ENCODE data around the gene CASQ2. TPM values are rescaled to one million over a fixed set of nuclear protein-coding genes. Genes with fewer than 3 reads are reported as not detected.

The CASQ2 gene
- total RNA-seq, 3 donors from 2014 or later = 0.49 to 30.4 (median 2.1) TPM

- TF ChIP-seq, protein P1, sequence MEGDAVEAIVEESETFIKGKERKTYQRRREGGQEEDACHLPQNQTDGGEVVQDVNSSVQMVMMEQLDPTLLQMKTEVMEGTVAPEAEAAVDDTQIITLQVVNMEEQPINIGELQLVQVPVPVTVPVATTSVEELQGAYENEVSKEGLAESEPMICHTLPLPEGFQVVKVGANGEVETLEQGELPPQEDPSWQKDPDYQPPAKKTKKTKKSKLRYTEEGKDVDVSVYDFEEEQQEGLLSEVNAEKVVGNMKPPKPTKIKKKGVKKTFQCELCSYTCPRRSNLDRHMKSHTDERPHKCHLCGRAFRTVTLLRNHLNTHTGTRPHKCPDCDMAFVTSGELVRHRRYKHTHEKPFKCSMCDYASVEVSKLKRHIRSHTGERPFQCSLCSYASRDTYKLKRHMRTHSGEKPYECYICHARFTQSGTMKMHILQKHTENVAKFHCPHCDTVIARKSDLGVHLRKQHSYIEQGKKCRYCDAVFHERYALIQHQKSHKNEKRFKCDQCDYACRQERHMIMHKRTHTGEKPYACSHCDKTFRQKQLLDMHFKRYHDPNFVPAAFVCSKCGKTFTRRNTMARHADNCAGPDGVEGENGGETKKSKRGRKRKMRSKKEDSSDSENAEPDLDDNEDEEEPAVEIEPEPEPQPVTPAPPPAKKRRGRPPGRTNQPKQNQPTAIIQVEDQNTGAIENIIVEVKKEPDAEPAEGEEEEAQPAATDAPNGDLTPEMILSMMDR (IDR thresholded peaks at IDR 0.05) = no peak
- no peaks in the 10 kb centered on the region for H3K9me3 ChIP-seq
- H3K4me3 ChIP-seq = no peak overlapping the region
- no peaks in the 10 kb centered on the region for H3K36me3 ChIP-seq (ENCODE audit: low read depth)
- ATAC-seq = no peak
- no peaks in the 10 kb centered on the region for H3K4me1 ChIP-seq (ENCODE audit: low read depth)
- no peak for DNase-seq
- intact Hi-C loops (cut with DNase I, micrococcal nuclease) = loop anchor here in 1 of 2 donors (5.0 kb wide), 1 partner anchor 54 kb away; no protein-coding TSS in a partner anchor
Observed at GRCh38 chr1:115718011-115718754, 50.3 kb downstream of the CASQ2 start.

- DNase-seq (peak in 2 of 3 donors; percentile 46 to 69), ATAC-seq (no peak)
- Histone ChIP-seq H3K36me3 (ENCODE audit: low read depth) (no peaks in the 10 kb centered on the region), H3K4me3 (no peak overlapping the region), H3K4me1 (ENCODE audit: low read depth) (no peaks in the 10 kb centered on the region), H3K9me3 (no peaks in the 10 kb centered on the region)
- intact Hi-C loops (cut with DNase I, micrococcal nuclease) = loop anchor here in 1 of 2 donors (5.0 kb wide), 1 partner anchor 55 kb away; no protein-coding TSS in a partner anchor
- TF ChIP-seq, protein P1 (IDR thresholded peaks at IDR 0.05) = no peak
Observed at GRCh38 chr1:115717541-115717940, 51.0 kb downstream of the CASQ2 start.

- Histone ChIP-seq H3K4me1 (ENCODE audit: low read depth) (no peaks in the 10 kb centered on the region), H3K9me3 (no peaks in the 10 kb centered on the region), H3K4me3 (no peak overlapping the region), H3K36me3 (ENCODE audit: low read depth) (no peaks in the 10 kb centered on the region)
- TF ChIP-seq, protein P1 (IDR thresholded peaks at IDR 0.05) = no peak
- peak; percentile 59 to 69 (median 66) for DNase-seq
- ATAC-seq = peak; percentile 89
- intact Hi-C loops (cut with DNase I, micrococcal nuclease) = loop anchor here in 1 of 2 donors (5.0 kb wide), 1 partner anchor 58 kb away; no protein-coding TSS in a partner anchor
Observed at GRCh38 chr1:115714572-115715141, 53.9 kb downstream of the CASQ2 start.

DNA sequence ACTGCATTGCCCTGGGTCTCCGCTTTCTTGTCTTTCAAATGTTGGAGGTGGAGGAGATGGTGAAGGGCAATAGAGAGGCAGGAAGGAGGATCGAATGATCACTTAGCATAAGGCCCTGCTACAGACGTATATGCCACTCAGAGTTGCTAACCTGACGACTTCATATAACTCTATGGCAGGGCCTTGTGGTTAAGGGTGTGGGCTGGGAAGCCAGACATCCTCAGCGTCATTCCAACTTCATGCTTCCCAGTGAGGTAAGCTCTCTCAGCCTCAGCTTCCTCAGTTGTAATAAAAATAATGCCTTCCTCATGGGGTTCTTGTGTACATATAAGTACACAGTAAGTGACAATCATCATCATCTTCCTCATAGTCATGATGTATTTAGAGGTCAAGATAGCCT lies 54.6 kb downstream of the CASQ2 start:
- DNase-seq (no peak), ATAC-seq (peak; percentile 10)
- no peak overlapping the region for H3K4me3 ChIP-seq
- no peaks in the 10 kb centered on the region for H3K9me3 ChIP-seq
- intact Hi-C loops (cut with DNase I, micrococcal nuclease) = no loop called here
- no peaks in the 10 kb centered on the region for H3K4me1 ChIP-seq (ENCODE audit: low read depth)
- no peaks in the 10 kb centered on the region for H3K36me3 ChIP-seq (ENCODE audit: low read depth)
- TF ChIP-seq, protein P1 (IDR thresholded peaks at IDR 0.05) = no peak

- no peak overlapping the region for H3K4me3 ChIP-seq
- no peak for DNase-seq
- intact Hi-C loops (cut with DNase I, micrococcal nuclease) = no loop called here
- no peaks in the 10 kb centered on the region for H3K4me1 ChIP-seq (ENCODE audit: low read depth)
- H3K36me3 ChIP-seq (ENCODE audit: low read depth) = no peaks in the 10 kb centered on the region
- no peaks in the 10 kb centered on the region for H3K9me3 ChIP-seq
- TF ChIP-seq, protein P1 (IDR thresholded peaks at IDR 0.05) = no peak
- no peak for ATAC-seq
Observed at GRCh38 chr1:115712911-115713609, 55.5 kb downstream of the CASQ2 start.

Data from mucosa of descending colon (tissue), 3 donors.